HepG2 (cell line): ENCODE results near the gene EZH2. TPM values are rescaled to one million over a fixed set of nuclear protein-coding genes. Genes with fewer than 3 reads are reported as not detected.

Experiments
- ASH2L ChIP-seq: fragments of 300-600, 200-600 bp; sonication (generic); IDR thresholded peaks from 2 replicates; pipeline ENCODE4 v1.7.0; 2017; ENCODE audit warnings: low read depth, mild to moderate bottlenecking, moderate library complexity, mixed read lengths, low read length; ENCODE audit not compliant: insufficient read length
- BCL3 ChIP-seq: sonication (generic); formaldehyde crosslinking; IDR thresholded peaks from 2 replicates; pipeline ENCODE4 v1.5.1; 2020; ENCODE audit warnings: mild to moderate bottlenecking, missing genetic modification reagents, moderate library complexity
- FOXC1 ChIP-seq: sonication (generic); formaldehyde crosslinking; IDR thresholded peaks from 2 replicates; pipeline ENCODE4 v1.8.0; 2022; ENCODE audit warnings: mild to moderate bottlenecking, missing genetic modification reagents, borderline replicate concordance
- ISL2 ChIP-seq: sonication (generic); formaldehyde crosslinking; IDR thresholded peaks from 2 replicates; pipeline ENCODE4 v1.5.0; 2020; ENCODE audit warnings: missing genetic modification reagents
- PHF8 ChIP-seq: sonication (generic); formaldehyde crosslinking; IDR thresholded peaks from 2 replicates; pipeline ENCODE4 v1.5.0; 2020; ENCODE audit warnings: missing genetic modification reagents
- SNAPC4 ChIP-seq: sonication (generic); formaldehyde crosslinking; IDR thresholded peaks from 2 replicates; pipeline ENCODE4 v1.4.0; 2020; ENCODE audit warnings: mild to moderate bottlenecking, missing genetic modification reagents
- ZBTB10 ChIP-seq: sonication (generic); formaldehyde crosslinking; IDR thresholded peaks from 2 replicates; pipeline ENCODE4 v1.4.0; 2020; ENCODE audit warnings: missing genetic modification reagents, borderline replicate concordance
- ZEB1 ChIP-seq: IDR thresholded peaks from 2 replicates; pipeline ENCODE4 v1.6.1; 2012; ENCODE audit warnings: mild to moderate bottlenecking, low read depth, inconsistent platforms; ENCODE audit not compliant: insufficient replicate concordance
- ZMYM4 ChIP-seq: sonication (generic); formaldehyde crosslinking; IDR thresholded peaks from 2 replicates; pipeline ENCODE4 v1.8.1; 2023; ENCODE audit warnings: mild to moderate bottlenecking, missing genetic modification reagents
- ZNF281 ChIP-seq: sonication (generic); formaldehyde crosslinking; IDR thresholded peaks from 2 replicates; pipeline ENCODE4 v1.4.0; 2020; ENCODE audit warnings: missing genetic modification reagents, borderline replicate concordance
- polyA plus RNA-seq, 8 experiments: library from polyadenylated mRNA; depleted of rRNA in 3 of 8; stranded (reverse) in 7 of 8; unstranded in 1 of 8; fragments of >200 nt; fragmentation: Illumina TruSeq in 4 of 8; extraction: Trizol in 4 of 8; gene quantifications; 2 replicates each; pipeline versions ENCODE4 v1.2.1 to v1.2.3, GENCODE V29; 2011 to 2016; ENCODE audit warnings: low read depth in 4 of 8, missing spikeins in 1 of 8, mixed read lengths in 1 of 8; ENCODE audit not compliant: insufficient read depth in 1 of 8
- total RNA-seq, 5 experiments: library from RNA; depleted of rRNA; stranded (reverse); fragments of >200 nt; fragmentation: Illumina TruSeq; extraction: Trizol; gene quantifications; 2 replicates each; pipeline ENCODE4 v1.2.3, GENCODE V29; 2016; ENCODE audit warnings: low read depth in 1 of 5

The EZH2 gene
- total and polyA plus RNA-seq, 2 of the 13 experiments (the other 11 are each of a cell fraction or from before 2014, with no cell fraction given) = 26.0 to 34.3 TPM

GRCh38 chr7:148883266-148884048 is 634 bp downstream of the EZH2 start (continued):
- TF ChIP-seq ZBTB10 (CRISPR knock-in tag) (peak; percentile 81; the same call in 1 of the 2 replicates), SNAPC4 (CRISPR knock-in tag) (no peak), ZMYM4 (0 out of 2 replicates have a peak, but pooled peaks have one; percentile 25), PHF8 (CRISPR knock-in tag) (peak; percentile 6), ZEB1 (no peak), BCL3 (CRISPR knock-in tag) (no peak), ISL2 (CRISPR knock-in tag) (0 out of 2 replicates have a peak, but pooled peaks have one; percentile 19), ASH2L (peak; percentile 74), FOXC1 (CRISPR knock-in tag) (0 out of 2 replicates have a peak, but pooled peaks have one; percentile 50), ZNF281 (CRISPR knock-in tag) (no peak)
